ENCODE data around the gene SLC25A38.

SLC25A38 gene

DNA sequence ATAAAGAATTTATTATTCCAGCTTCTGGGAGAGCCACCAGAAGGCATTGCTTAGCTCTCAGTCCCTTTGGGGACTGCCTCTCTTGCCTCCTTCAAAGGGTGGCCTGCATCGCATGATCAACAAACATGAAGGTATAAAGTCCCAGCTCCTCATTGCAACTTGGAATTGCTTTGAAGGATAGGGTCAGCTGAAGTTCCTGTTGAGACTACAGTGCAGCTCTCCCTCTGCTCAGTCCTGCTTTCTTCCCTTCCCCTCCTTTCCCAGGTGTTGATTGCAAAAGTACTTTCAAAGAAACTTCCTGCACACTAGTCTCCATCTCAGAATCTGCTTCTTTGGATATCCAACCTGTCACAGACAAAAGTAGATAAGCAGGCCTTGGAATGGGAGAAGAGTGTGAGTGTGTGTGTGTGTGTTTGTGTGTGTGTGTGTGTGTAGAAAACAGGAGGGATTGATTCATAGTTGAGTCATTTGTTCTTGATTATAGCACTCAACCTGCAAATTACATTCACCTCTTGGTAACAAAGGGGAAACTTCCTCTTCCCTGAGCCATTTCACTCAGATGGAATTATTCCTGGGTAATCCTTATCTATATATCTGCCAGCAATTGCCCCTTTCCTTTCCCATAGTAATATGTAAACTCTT is 40.0 kb upstream of the SLC25A38 start:
- no peak overlapping the region for H3K4me3 ChIP-seq (ENCODE audit: severe bottlenecking)
- H3K27me3 ChIP-seq (ENCODE audit: insufficient read depth, poor library complexity, severe bottlenecking): no peaks in the 10 kb centered on the region
- peaks cover 20% of the 10 kb centered on the region for H3K4me1 ChIP-seq (ENCODE audit: insufficient read depth, poor library complexity, severe bottlenecking)
- H3K9me3 ChIP-seq (ENCODE audit: severe bottlenecking): peaks cover 3% of the 10 kb centered on the region
- TF ChIP-seq, protein P1, sequence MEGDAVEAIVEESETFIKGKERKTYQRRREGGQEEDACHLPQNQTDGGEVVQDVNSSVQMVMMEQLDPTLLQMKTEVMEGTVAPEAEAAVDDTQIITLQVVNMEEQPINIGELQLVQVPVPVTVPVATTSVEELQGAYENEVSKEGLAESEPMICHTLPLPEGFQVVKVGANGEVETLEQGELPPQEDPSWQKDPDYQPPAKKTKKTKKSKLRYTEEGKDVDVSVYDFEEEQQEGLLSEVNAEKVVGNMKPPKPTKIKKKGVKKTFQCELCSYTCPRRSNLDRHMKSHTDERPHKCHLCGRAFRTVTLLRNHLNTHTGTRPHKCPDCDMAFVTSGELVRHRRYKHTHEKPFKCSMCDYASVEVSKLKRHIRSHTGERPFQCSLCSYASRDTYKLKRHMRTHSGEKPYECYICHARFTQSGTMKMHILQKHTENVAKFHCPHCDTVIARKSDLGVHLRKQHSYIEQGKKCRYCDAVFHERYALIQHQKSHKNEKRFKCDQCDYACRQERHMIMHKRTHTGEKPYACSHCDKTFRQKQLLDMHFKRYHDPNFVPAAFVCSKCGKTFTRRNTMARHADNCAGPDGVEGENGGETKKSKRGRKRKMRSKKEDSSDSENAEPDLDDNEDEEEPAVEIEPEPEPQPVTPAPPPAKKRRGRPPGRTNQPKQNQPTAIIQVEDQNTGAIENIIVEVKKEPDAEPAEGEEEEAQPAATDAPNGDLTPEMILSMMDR (IDR thresholded peaks at IDR 0.05; ENCODE audit: poor library complexity, severe bottlenecking): no peak
- DNase-seq (ENCODE audit: low spot score): no peak
- ATAC-seq (ENCODE audit: low read depth): peak; percentile 53; the same call in 2 of the 3 replicates
- peak overlapping the region; percentile 44 for H3K27ac ChIP-seq (ENCODE audit: poor library complexity, severe bottlenecking)
- H3K36me3 ChIP-seq (ENCODE audit: low read depth): no peaks in the 10 kb centered on the region

DNA sequence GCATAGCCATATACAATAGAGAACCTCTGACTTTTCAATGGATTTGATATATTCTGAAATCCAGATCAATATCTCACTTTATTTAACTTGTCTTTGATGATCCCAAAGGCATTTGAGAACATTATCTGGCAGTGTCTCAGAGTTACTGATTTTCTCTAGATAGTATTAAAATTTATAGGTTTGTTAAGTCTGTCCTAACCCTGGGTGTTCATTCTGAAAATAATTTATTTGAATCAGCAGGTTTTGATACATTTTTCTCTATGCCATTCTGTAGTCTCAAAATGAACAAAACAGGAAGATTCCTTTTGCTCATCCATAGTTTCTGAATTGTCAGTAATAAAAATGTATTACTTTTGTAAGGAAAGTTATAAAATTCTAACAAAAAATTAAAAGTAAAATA is 39.4 kb upstream of the SLC25A38 start:
- no peak overlapping the region for H3K4me3 ChIP-seq (ENCODE audit: severe bottlenecking)
- no peaks in the 10 kb centered on the region for H3K27me3 ChIP-seq (ENCODE audit: insufficient read depth, poor library complexity, severe bottlenecking)
- TF ChIP-seq, protein P1 (IDR thresholded peaks at IDR 0.05; ENCODE audit: poor library complexity, severe bottlenecking): no peak
- H3K27ac ChIP-seq (ENCODE audit: poor library complexity, severe bottlenecking): peak overlapping the region; percentile 44
- no peaks in the 10 kb centered on the region for H3K9me3 ChIP-seq (ENCODE audit: severe bottlenecking)
- no peaks in the 10 kb centered on the region for H3K36me3 ChIP-seq (ENCODE audit: low read depth)
- DNase-seq (ENCODE audit: low spot score) (no peak), ATAC-seq (ENCODE audit: low read depth) (no peak)
- H3K4me1 ChIP-seq (ENCODE audit: insufficient read depth, poor library complexity, severe bottlenecking): peaks cover 20% of the 10 kb centered on the region

DNA sequence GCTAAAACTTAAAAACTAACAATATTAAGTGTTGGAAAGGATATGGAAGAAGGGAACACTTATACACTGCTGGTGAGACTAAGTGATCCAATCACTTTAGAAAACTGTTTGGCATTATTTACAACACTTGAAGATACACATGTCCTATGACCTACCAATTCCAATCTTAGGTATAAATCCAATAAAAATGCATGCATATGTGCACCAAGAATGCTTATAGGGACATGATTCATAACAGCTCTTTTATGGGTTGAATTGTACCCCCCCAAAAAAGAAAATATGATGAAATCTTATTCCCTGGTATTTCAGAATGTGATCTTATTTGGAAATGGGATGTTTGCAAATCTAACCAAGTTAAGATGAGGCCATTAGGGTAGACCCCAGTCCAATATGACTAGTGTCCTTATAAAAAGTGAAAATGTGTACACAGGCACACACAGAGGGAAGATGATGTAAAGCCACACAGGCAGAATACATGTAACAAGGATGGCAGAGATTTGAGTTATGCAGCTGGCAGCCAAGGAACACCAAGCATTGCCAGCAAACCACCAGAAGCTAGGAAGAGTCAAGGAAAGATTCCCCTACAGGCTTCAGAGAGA is 38.3 kb upstream of the SLC25A38 start:
- H3K4me1 ChIP-seq (ENCODE audit: insufficient read depth, poor library complexity, severe bottlenecking): peaks cover 20% of the 10 kb centered on the region
- no peaks in the 10 kb centered on the region for H3K9me3 ChIP-seq (ENCODE audit: severe bottlenecking)
- H3K27me3 ChIP-seq (ENCODE audit: insufficient read depth, poor library complexity, severe bottlenecking): no peaks in the 10 kb centered on the region
- no peak for DNase-seq (ENCODE audit: low spot score)
- no peak overlapping the region for H3K4me3 ChIP-seq (ENCODE audit: severe bottlenecking)
- peak; percentile 73 for ATAC-seq (ENCODE audit: low read depth)
- peak overlapping the region; percentile 44 for H3K27ac ChIP-seq (ENCODE audit: poor library complexity, severe bottlenecking)
- no peaks in the 10 kb centered on the region for H3K36me3 ChIP-seq (ENCODE audit: low read depth)
- TF ChIP-seq, protein P1 (IDR thresholded peaks at IDR 0.05; ENCODE audit: poor library complexity, severe bottlenecking): no peak

DNA sequence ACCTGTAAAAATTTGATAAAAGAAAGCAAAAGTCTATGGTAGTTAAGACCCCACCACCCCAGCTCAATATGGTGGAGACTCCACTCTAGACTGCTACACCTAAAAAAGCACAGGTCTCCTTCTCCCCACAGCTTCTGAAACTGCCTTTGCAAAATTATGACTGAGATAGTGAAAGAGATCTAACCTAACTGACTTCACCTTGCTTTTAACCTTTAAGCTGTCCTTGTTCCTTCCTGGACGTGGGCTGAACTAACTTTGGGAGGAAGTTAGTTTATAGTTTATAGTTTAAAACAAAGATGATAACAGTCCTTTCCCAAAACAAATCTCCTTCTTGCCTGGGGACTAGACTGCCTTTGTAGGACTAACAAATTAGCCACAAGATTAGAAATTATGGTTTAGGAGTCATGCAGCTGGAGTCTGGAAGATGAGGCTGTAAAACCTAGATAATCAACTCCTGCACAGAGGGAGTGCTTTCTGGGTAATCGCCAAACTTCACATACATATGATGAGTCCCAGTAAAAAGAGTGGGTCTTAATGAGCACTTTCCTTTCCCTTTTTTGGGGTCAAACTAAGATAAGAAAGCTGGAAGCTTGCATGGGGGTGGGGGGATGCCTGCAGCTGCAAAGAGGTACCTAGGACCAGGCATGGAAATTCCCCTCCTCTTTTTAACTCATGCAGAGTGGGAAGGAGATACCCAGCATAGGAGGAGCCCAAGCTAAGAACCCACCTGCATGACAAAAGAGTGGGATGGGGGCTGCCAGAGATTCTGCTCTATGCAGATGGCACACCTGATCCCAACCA is 36.2 kb upstream of the SLC25A38 start:
- TF ChIP-seq, protein P1 (IDR thresholded peaks at IDR 0.05; ENCODE audit: poor library complexity, severe bottlenecking): no peak
- Histone ChIP-seq H3K27ac (ENCODE audit: poor library complexity, severe bottlenecking) (no peak overlapping the region), H3K27me3 (ENCODE audit: insufficient read depth, poor library complexity, severe bottlenecking) (no peaks in the 10 kb centered on the region), H3K36me3 (ENCODE audit: low read depth) (no peaks in the 10 kb centered on the region), H3K4me1 (ENCODE audit: insufficient read depth, poor library complexity, severe bottlenecking) (peaks cover 20% of the 10 kb centered on the region), H3K9me3 (ENCODE audit: severe bottlenecking) (no peaks in the 10 kb centered on the region), H3K4me3 (ENCODE audit: severe bottlenecking) (no peak overlapping the region)
- ATAC-seq (ENCODE audit: low read depth): no peak
- no peak for DNase-seq (ENCODE audit: low spot score)
